HL-60/S4 treated with phorbol 12-myristate 13-acetate at 8.2 ng/mL for 4 days and 3 days (cell line): Measurements from ENCODE around the gene DOCK1.

ENCODE experiments used
- in situ Hi-C: fragments of 300-500 bp; cut with MboI; formaldehyde crosslinking; loops from 2 replicates; pipeline ENCODE4 v1.15.0; 2022; ENCODE audit warnings: low sequenced_read_pairs

DOCK1 gene

GRCh38 chr10:127196282-127197153 is 291.3 kb downstream of the DOCK1 start, which contains the start of gene INSYN2A:
Gene INSYN2A, minus strand, starts transcription at chr10:127196591. Its CDS starts 20,196 bp downstream, at chr10:127176395.
- in situ Hi-C loops: no loop called here

- in situ Hi-C loops: no loop called here
Measured at GRCh38 chr10:127197154-127197432, 291.9 kb downstream of the DOCK1 start.

- in situ Hi-C loops: no loop called here
Measured at GRCh38 chr10:127198307-127198706, 293.1 kb downstream of the DOCK1 start.

GRCh38 chr10:127198721-127199120 is 293.5 kb downstream of the DOCK1 start:
- in situ Hi-C loops: no loop called here

- in situ Hi-C loops: no loop called here
Measured at GRCh38 chr10:127200646-127201045, 295.4 kb downstream of the DOCK1 start.

- in situ Hi-C loops: no loop called here
Measured at GRCh38 chr10:127203067-127203466, 297.8 kb downstream of the DOCK1 start.

GRCh38 chr10:127207081-127207480 is 301.9 kb downstream of the DOCK1 start:
- in situ Hi-C loops: no loop called here

- in situ Hi-C loops: no loop called here
Measured at GRCh38 chr10:127210936-127211466, 305.8 kb downstream of the DOCK1 start.

GRCh38 chr10:127215866-127216265 is 310.6 kb downstream of the DOCK1 start:
- in situ Hi-C loops: no loop called here

GRCh38 chr10:127216274-127216673 is 311.0 kb downstream of the DOCK1 start:
- in situ Hi-C loops: no loop called here

- in situ Hi-C loops: no loop called here
Measured at GRCh38 chr10:127216786-127217185, 311.6 kb downstream of the DOCK1 start.

GRCh38 chr10:127218658-127219057 is 313.4 kb downstream of the DOCK1 start:
- in situ Hi-C loops: no loop called here

GRCh38 chr10:127221281-127221680 is 316.1 kb downstream of the DOCK1 start:
- in situ Hi-C loops: no loop called here

- in situ Hi-C loops: no loop called here
Measured at GRCh38 chr10:127227027-127227426, 321.8 kb downstream of the DOCK1 start.

GRCh38 chr10:127227663-127228062 is 322.4 kb downstream of the DOCK1 start:
- in situ Hi-C loops: no loop called here

GRCh38 chr10:127228195-127228787 is 323.1 kb downstream of the DOCK1 start:
- in situ Hi-C loops: no loop called here

GRCh38 chr10:127234306-127234800 is 329.1 kb downstream of the DOCK1 start:
- in situ Hi-C loops: no loop called here

- in situ Hi-C loops: no loop called here
Measured at GRCh38 chr10:127236266-127236665, 331.0 kb downstream of the DOCK1 start.

- in situ Hi-C loops: no loop called here
Measured at GRCh38 chr10:127242914-127243313, 337.7 kb downstream of the DOCK1 start.

GRCh38 chr10:127243490-127244272 is 338.5 kb downstream of the DOCK1 start:
- in situ Hi-C loops: no loop called here

GRCh38 chr10:127245456-127245855 is 340.2 kb downstream of the DOCK1 start:
- in situ Hi-C loops: no loop called here
